Omental fat pad (tissue), 4 donors: ENCODE data around the gene CELF1. TPM values are rescaled to one million over a fixed set of nuclear protein-coding genes. Genes with fewer than 3 reads are reported as not detected.

Source experiments
- ATAC-seq: fragments of 150-250 bp; one replicate; pipeline ENCODE4 v1.9.1; 2016; ENCODE audit warnings: mild to moderate bottlenecking, moderate library complexity; ENCODE audit not compliant: low FRiP score
- DNase-seq: peaks from one replicate; pipeline ENCODE4 v3.0.0-alpha.2; 2019; ENCODE audit warnings: low spot score
- CTCF ChIP-seq, 3 donors: fragments of 450-650 bp; IDR thresholded peaks; one replicate each; pipeline ENCODE4 v1.5.1; 2016 to 2017; ENCODE audit warnings: antibody characterized with exemption in 3 of 3, mild to moderate bottlenecking in 3 of 3, moderate library complexity in 2 of 3
- total RNA-seq, 4 donors: library from RNA; depleted of rRNA; stranded (reverse); fragments of >200 nt; gene quantifications; one replicate each; pipeline ENCODE4 v1.1.0, GENCODE V29; 2016

CELF1 gene
- total RNA-seq, 4 donors from 2014 or later = 90.3 to 126 (median 110) TPM

DNA sequence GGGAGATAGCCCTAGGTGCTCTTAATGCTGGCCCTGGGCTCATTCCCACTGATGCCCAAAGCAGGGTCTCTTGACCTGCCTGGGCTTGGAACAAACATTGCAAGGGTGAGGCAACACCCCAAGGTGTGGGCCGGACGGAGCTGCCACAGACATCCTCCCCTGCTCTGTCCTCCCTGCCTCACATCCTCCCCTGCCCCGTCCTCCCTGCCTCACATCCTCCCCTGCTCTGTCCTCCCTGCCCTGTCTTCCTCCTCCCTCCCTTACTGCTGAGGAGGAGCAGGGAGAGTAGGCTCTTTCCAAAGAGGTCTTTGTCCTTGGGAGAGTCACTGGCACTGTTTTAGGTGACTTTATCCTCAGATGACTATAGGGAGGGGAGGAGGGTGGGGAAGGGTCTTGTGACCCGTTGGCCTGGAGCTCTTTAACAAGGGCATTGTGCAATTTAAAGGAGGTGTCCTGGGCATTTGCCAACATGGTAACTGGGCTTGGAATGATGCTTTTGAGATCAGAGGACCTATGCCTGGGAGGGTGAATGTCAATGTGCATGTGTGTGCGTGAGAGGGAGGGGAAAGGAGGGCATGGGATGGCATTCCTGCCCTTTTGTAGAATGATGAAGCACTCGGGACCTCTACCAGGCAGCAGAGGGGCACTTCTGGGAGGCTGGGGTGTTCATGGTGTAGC is 34.2 kb upstream of the CELF1 start:
- no peak for TF ChIP-seq CTCF (IDR thresholded peaks at IDR 0.05)
- ATAC-seq = no peak
- DNase-seq = no peak

DNA sequence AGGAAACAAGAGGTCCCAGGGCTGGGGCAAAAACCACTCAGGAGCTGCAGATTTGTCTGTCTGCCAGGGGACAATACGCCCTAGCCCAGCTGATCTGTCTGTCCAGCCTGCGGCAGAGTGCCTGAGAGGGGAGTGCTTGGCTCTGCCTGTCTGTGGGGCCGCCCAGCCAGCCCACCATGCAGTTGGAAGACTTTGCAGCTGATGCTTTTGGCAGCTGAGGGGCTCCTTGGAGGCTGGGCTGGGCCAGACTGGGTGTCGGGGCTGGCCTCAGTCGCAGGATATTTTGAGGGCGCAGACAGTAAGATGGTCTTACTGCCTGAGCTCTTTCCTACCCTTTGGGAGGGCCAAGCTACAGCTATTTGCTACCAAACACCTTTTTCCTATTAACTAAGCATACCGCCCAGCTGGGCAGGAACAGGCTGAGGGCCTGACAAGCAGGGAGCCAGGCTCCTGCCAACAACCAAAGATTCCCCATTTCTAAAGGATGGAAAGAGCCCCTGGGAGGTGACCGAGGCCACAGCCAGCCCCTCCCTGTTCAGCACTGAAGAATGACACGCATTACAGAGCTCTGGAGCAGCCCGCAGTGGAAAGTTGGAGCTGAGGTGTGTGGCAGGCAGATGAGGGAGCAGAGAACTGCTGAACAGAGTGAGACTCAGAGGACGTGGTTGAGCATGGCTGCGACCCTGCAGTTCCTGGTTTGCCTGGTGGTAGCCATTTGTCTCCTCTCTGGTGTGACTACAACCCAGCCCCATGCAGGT is 33.3 kb upstream of the CELF1 start, which contains the start of gene FAM180B:
Gene FAM180B (plus strand): TSS at position 581 of the 758 bp plus-strand sequence. CDS start 91 bp downstream, at position 672.
- DNase-seq (no peak), ATAC-seq (no peak)
- no peak for TF ChIP-seq CTCF (IDR thresholded peaks at IDR 0.05)

- DNase-seq (no peak), ATAC-seq (no peak)
- no peak for TF ChIP-seq CTCF (IDR thresholded peaks at IDR 0.05)
These were observed 30.9 kb upstream of the CELF1 start for GRCh38 chr11:47583844-47584243.

GRCh38 chr11:47578524-47579494 is 25.9 kb upstream of the CELF1 start, which contains the start of the genes KBTBD4 and NDUFS3:
Gene KBTBD4 (minus strand): TSS chr11:47578970. CDS start chr11:47578951, 19 bp downstream.
Gene NDUFS3 (plus strand): TSS chr11:47579074. CDS start chr11:47579092, 18 bp downstream.
- ATAC-seq (peak; percentile 95), DNase-seq (peak; percentile 92)
- no peak for TF ChIP-seq CTCF (IDR thresholded peaks at IDR 0.05)

DNA sequence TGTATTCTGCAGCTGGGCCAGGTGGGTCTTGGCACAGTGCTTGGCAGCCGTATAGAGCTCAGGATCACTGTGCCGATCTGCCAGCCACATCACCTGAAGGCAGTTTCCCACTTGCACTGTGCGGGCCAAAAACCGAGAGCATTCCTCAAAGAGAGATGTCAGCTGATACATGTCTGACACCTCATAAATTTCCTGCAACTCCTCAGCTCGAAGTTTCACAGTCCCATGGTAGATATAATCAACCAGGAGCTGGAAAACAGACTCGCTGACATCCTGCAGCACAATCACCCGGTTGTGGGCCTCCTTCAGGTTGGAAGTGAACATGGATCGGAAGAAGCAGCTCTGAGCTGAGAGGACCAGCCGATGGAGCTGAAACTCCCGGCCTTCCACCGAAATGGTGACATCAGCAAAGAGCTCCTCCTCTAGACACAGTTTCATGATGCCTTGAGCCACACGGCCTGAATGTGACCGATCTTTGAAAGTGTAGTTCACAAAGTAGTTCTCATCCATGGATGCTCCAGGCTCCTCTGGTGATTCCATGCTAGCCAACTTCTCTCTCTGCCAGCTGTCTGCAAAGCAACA is 24.6 kb upstream of the CELF1 start:
- DNase-seq (no peak), ATAC-seq (no peak)
- TF ChIP-seq CTCF (IDR thresholded peaks at IDR 0.05) = no peak

DNA sequence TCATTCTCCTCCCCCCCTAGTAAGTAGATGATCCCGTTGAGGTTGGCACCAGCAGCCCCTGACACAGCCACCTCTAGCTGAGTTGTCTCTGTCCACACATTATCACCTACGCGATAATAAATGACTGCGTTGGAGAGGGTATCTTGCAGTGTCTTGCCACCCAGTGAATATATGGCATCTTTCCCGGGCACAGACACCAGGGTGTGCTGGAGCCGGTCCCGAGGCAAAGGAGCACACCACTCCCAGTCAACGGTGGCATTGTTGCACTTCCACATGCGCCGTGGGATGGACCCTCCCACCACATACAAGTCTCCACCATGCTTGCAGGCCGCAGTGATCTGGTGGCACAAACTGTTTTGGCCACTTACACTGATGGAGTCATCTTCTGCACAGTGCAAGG is 20.4 kb upstream of the CELF1 start:
- ATAC-seq = no peak
- no peak for TF ChIP-seq CTCF (IDR thresholded peaks at IDR 0.05)
- no peak for DNase-seq
